ENCODE data around the gene POLDIP3.
"Not testable (repeated sequence)": the region's sequence is repeated elsewhere in the genome, so short reads cannot be mapped to it uniquely, and the experiment has no call there.

DNA sequence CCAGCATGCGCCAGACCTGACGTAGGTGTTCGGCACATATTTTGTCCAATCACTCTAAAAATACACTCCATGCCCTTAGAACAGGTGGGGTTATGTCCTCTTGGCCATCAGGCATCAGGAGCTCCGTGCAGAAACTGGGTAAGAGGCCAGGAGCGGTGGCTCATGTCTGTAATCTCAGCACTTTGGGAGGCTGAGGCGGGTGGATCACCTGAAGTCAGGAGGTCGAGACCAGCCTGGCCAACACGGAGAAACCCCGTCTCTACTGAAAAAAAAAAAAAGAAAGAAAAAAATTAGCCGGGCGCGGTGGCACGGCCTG lies 1.1 kb upstream of the POLDIP3 start:
- TF ChIP-seq EZH2 (IDR thresholded peaks at IDR 0.05; ENCODE audit: low read length, missing control alignments); CTCF (conservative IDR thresholded peaks at IDR 0.05 in 1 of 2, IDR thresholded peaks at IDR 0.05 in 1 of 2; ENCODE audit: low read depth in 1 of 2, low read length in 2 of 2): not testable (repeated sequence)
